GM12878 (cell line): ENCODE measurements around the gene SORCS2. TPM values are rescaled to one million over a fixed set of nuclear protein-coding genes. Genes with fewer than 3 reads are reported as not detected.

ENCODE experiments used
- ATAC-seq: fragments of 200-7000 bp; cut with Tn5 transposase; 3 replicates; pipeline ENCODE4 v1.9.1; 2020; ENCODE audit warnings: mild to moderate bottlenecking, moderate library complexity
- BruUV-seq: library from RNA; stranded (reverse); fragments of 400-500 nt; replicated peaks from 2 replicates; lab custom pipeline; 2021; lab: Mats Ljungman, UMichigan
- CTCF ChIA-PET: fragments of 300-600 bp; sonication (Branson Sonifier 250); formaldehyde crosslinking; extraction: SDS; loops from one replicate; lab custom pipeline; 2021; ENCODE audit warnings: inconsistent platforms; lab: Yijun Ruan, JAX
- POLR2A ChIA-PET: fragments of 350-600 bp; formaldehyde crosslinking; extraction: SDS; loops from one replicate; lab custom pipeline; 2021; ENCODE audit warnings: inconsistent platforms; lab: Charles Lee
- RAD21 ChIA-PET: fragments of 300-600 bp; sonication (Branson Sonifier 250); formaldehyde crosslinking; loops from one replicate; lab custom pipeline; 2023; ENCODE audit warnings: antibody characterized with exemption; ENCODE audit not compliant: unreplicated experiment; lab: Charles Lee
- SMC1A ChIA-PET: fragments of 300-600 bp; sonication (Branson Sonifier 250); formaldehyde crosslinking; loops from one replicate; lab custom pipeline; 2023; ENCODE audit not compliant: unreplicated experiment, uncharacterized antibody; lab: Charles Lee
- DNase-seq: peaks from one replicate; pipeline ENCODE4 v3.0.0-alpha.2; 2011; ENCODE audit warnings: low read depth, low spot score
- FAIRE-seq: peaks from 3 replicates; lab custom pipeline; 2011; peaks lifted over from hg19 to GRCh38; lab: Jason Lieb, UNC
- H2AFZ ChIP-seq: 2 replicates; pipeline ENCODE4 v1.6.0; 2011; ENCODE audit warnings: low read depth, low read length, control low read depth; ENCODE audit not compliant: control insufficient read depth
- H3K27ac ChIP-seq: 2 replicates; pipeline ENCODE4 v1.5.1; 2011; ENCODE audit warnings: control low read depth; ENCODE audit not compliant: control insufficient read depth, insufficient read depth
- H3K27me3 ChIP-seq, 2 experiments: replicated peaks in 1 of 2; 2 replicates each; pipeline versions ENCODE4 v1.6.0 to v1.6.1; 2011; ENCODE audit warnings: low read length in 1 of 2; ENCODE audit not compliant: control insufficient read depth in 2 of 2, insufficient read depth in 2 of 2
- H3K36me3 ChIP-seq, 2 experiments: 2 replicates each; pipeline ENCODE4 v1.5.1; 2011; ENCODE audit warnings: low read length in 1 of 2; ENCODE audit not compliant: control insufficient read depth in 2 of 2, insufficient read depth in 2 of 2
- H3K4me1 ChIP-seq: 2 replicates; pipeline ENCODE4 v1.6.1; 2011; ENCODE audit warnings: mild to moderate bottlenecking, low read length, moderate library complexity, mixed read lengths; ENCODE audit not compliant: control insufficient read depth, insufficient read depth
- H3K4me2 ChIP-seq: 2 replicates; pipeline ENCODE4 v1.6.0; 2011; ENCODE audit warnings: control low read depth; ENCODE audit not compliant: control insufficient read depth, insufficient read depth
- H3K4me3 ChIP-seq: fragments of 200-600 bp; sonication (generic); 2 replicates; pipeline ENCODE4 v1.5.1; 2016
- H3K79me2 ChIP-seq: 2 replicates; pipeline ENCODE4 v1.6.0; 2011; ENCODE audit warnings: low read length; ENCODE audit not compliant: control insufficient read depth, insufficient read depth
- H3K9ac ChIP-seq: 2 replicates; pipeline ENCODE4 v1.8.0; 2011; ENCODE audit warnings: low read length, control low read depth, mixed read lengths; ENCODE audit not compliant: control insufficient read depth, insufficient read depth
- H3K9me3 ChIP-seq: replicated peaks from 3 replicates; pipeline ENCODE4 v1.5.1; 2011; ENCODE audit warnings: mild to moderate bottlenecking, low read length; ENCODE audit not compliant: control insufficient read depth, insufficient read depth
- H4K20me1 ChIP-seq: 2 replicates; pipeline ENCODE4 v1.6.0; 2011; ENCODE audit not compliant: control insufficient read depth, insufficient read depth
- ATF3 ChIP-seq: IDR thresholded peaks from 2 replicates; pipeline ENCODE4 v1.6.1; 2011; ENCODE audit warnings: low read depth, mild to moderate bottlenecking, low read length, moderate library complexity, borderline replicate concordance; ENCODE audit errors: extremely low read depth
- BRCA1 ChIP-seq: IDR thresholded peaks from 2 replicates; pipeline ENCODE4 v1.6.1; 2011; ENCODE audit warnings: low read depth, low read length, improper control_type of control experiment
- HDGF ChIP-seq: fragments of 450-650 bp; IDR thresholded peaks from 2 replicates; pipeline ENCODE4 v1.6.1; 2016; ENCODE audit warnings: antibody characterized with exemption
- IKZF2 ChIP-seq, 2 experiments: fragments of 450-650 bp; IDR thresholded peaks; 2 replicates each; pipeline ENCODE4 v1.6.1; 2017; ENCODE audit warnings: mild to moderate bottlenecking in 2 of 2, moderate library complexity in 2 of 2
- IRF3 ChIP-seq: fragments of 450-650 bp; IDR thresholded peaks from 2 replicates; pipeline ENCODE4 v1.6.1; 2014; ENCODE audit warnings: mild to moderate bottlenecking
- KLF5 ChIP-seq: fragments of 450-650 bp; IDR thresholded peaks from 2 replicates; pipeline ENCODE4 v1.6.1; 2014; ENCODE audit warnings: mild to moderate bottlenecking; ENCODE audit not compliant: partially characterized antibody
- MEF2A ChIP-seq: IDR thresholded peaks from 2 replicates; pipeline ENCODE4 v1.6.1; 2011; ENCODE audit warnings: low read depth, mild to moderate bottlenecking, low read length, moderate library complexity; ENCODE audit not compliant: insufficient read depth
- MXI1 ChIP-seq: fragments of 150-350 bp; IDR thresholded peaks from 2 replicates; pipeline ENCODE4 v1.6.1; 2011; ENCODE audit warnings: low read depth, mild to moderate bottlenecking, inconsistent platforms, low read length, improper control_type of control experiment
- NBN ChIP-seq: fragments of 450-650 bp; IDR thresholded peaks from 2 replicates; pipeline ENCODE4 v1.6.1; 2016
- POLR2A ChIP-seq: IDR thresholded peaks from 2 replicates; pipeline ENCODE4 v1.6.1; 2011; ENCODE audit warnings: low read depth, mild to moderate bottlenecking, low read length
- SMARCA5 ChIP-seq: fragments of 450-650 bp; IDR thresholded peaks from 2 replicates; pipeline ENCODE4 v1.6.1; 2017; ENCODE audit warnings: mild to moderate bottlenecking
- SUPT20H ChIP-seq: IDR thresholded peaks from 2 replicates; pipeline ENCODE4 v1.6.1; 2011; ENCODE audit warnings: low read depth, mild to moderate bottlenecking, low read length, moderate library complexity, borderline replicate concordance; ENCODE audit not compliant: control insufficient read depth
- TCF3 ChIP-seq: IDR thresholded peaks from 2 replicates; pipeline ENCODE4 v1.6.1; 2012; ENCODE audit warnings: low read depth, mild to moderate bottlenecking, low read length, borderline replicate concordance; ENCODE audit not compliant: insufficient read depth
- ZNF622 ChIP-seq: fragments of 450-650 bp; IDR thresholded peaks from 2 replicates; pipeline ENCODE4 v1.6.1; 2017; ENCODE audit warnings: mild to moderate bottlenecking, inconsistent platforms
- WGBS: methylation state at CpG from one replicate; pipeline ENCODE4 v1.1.6; 2016; ENCODE audit warnings: low lambda C conversion rate; ENCODE audit not compliant: insufficient replicate concordance, insufficient coverage; ENCODE audit errors: missing lambda C conversion rate; 5-methylcytosine and 5-hydroxymethylcytosine counted together
- in situ Hi-C: fragments of 300-500 bp; cut with MboI; formaldehyde crosslinking; loops from 9 replicates; pipeline ENCODE4 v1.14.3; 2018; ENCODE audit warnings: mixed read lengths
- intact Hi-C: fragments of 100-400 bp; cut with micrococcal nuclease; formaldehyde crosslinking; loops from one replicate; pipeline ENCODE4 v1.14.2; 2022; ENCODE audit not compliant: unreplicated experiment
- polyA plus RNA-seq, 11 experiments: library from polyadenylated mRNA; depleted of rRNA in 4 of 11; unstranded in 6 of 11; stranded (reverse) in 5 of 11; fragments of >200 nt; fragmentation: Nextera tagmentation in 4 of 11; fragmentation: Illumina TruSeq in 1 of 11; extraction: Ambion mirVana in 4 of 11; extraction: Trizol in 1 of 11; gene quantifications; 1 replicate in 1 of 11; 2 replicates in 10 of 11; pipeline versions ENCODE4 v1.2.1 to v1.2.3, GENCODE V29; 2011 to 2016; ENCODE audit warnings: inconsistent platforms in 2 of 11, missing spikeins in 2 of 11, low read depth in 1 of 11
- total RNA-seq, 4 experiments: library from RNA; depleted of rRNA in 3 of 4; stranded (reverse); fragments of >200 nt in 3 of 4; fragmentation: Illumina TruSeq in 1 of 4; extraction: Trizol in 1 of 4; gene quantifications; 2 replicates each; pipeline versions ENCODE4 v1.2.1 to v1.2.3, GENCODE V29; 2013 to 2021
- TF ChIP-seq, protein P1 (sequence below): IDR thresholded peaks from 2 replicates; pipeline ENCODE4 v1.6.1; 2011; ENCODE audit warnings: borderline replicate concordance, low read depth, mild to moderate bottlenecking, moderate library complexity, low read length; ENCODE audit not compliant: insufficient read depth, poor library complexity, severe bottlenecking

SORCS2 gene
- total and polyA plus RNA-seq, 10 of the 15 experiments (the other 5 are each of a cell fraction or from before 2014, with no cell fraction given): 0.01 to 0.15 (median 0.05) TPM; not detected in 5

DNA sequence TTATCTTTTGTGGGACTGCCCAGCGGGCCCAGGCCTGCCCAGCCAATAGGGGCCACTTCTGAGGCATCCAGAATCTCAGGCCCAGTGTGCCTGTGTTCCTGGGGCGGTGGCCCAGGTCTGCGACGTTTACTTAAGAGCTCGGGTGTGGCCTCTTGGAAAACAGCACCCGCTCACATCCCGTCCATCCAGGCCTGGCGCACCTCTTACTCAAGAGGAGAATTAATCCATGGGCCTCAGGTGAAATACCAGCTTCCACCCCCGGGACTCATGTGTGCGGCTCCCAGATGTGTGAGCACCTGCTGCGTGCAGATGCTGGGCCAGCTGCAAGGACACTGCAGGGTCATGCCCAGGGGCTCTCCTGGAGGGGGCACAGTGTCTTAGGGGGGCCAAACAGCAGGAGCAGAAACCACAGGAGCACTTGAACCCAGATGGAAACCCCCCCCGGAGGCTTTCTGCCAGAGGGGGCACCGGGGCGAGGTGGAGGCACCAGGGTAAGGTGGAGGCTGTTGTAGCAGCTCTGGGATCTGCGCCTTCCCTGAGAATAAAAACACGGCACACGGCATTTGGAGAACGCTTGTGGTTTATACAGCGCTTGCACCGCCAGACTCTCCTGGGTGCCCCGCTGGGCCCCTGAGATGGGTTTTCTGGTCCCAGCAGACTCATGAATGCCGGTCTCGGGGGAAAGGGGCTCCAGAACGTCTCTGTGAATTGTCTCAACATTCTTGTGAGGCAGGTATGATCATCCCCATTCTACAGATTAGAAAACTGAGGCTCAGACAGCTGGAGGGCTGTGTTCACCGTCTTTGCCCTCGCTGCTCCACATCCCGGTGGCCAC is 239.6 kb downstream of the SORCS2 start:
- DNase-seq (no peak), ATAC-seq (no peak), FAIRE-seq (no peak)
- WGBS: 32% methylated on average over 27 of the region's 27 CpGs
- in situ Hi-C loops: no loop called here
- Histone ChIP-seq H3K79me2 (no peaks in the 10 kb centered on the region), H2AFZ (no peak overlapping the region), H3K4me2 (no peak overlapping the region), H3K4me1 (no peaks in the 10 kb centered on the region), H3K27me3 (no peaks in the 10 kb centered on the region; a peak in 1 of 4 replicates), H3K27ac (no peak overlapping the region), H3K9me3 (no peaks in the 10 kb centered on the region), H3K36me3 (no peaks in the 10 kb centered on the region), H4K20me1 (no peaks in the 10 kb centered on the region), H3K4me3 (no peak overlapping the region), H3K9ac (no peak overlapping the region)
- ChIA-PET CTCF (no interaction called here), POLR2A (no interaction called here), RAD21 (no interaction called here), SMC1A (no interaction called here)
- intact Hi-C loops: no loop called here
- BruUV-seq: no TSS peak
- no peak for TF ChIP-seq ATF3
- TF ChIP-seq NBN: no peak
- TF ChIP-seq, protein P1, sequence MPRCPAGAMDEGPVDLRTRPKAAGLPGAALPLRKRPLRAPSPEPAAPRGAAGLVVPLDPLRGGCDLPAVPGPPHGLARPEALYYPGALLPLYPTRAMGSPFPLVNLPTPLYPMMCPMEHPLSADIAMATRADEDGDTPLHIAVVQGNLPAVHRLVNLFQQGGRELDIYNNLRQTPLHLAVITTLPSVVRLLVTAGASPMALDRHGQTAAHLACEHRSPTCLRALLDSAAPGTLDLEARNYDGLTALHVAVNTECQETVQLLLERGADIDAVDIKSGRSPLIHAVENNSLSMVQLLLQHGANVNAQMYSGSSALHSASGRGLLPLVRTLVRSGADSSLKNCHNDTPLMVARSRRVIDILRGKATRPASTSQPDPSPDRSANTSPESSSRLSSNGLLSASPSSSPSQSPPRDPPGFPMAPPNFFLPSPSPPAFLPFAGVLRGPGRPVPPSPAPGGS: no peak
- no peak for TF ChIP-seq POLR2A
- no peak for TF ChIP-seq MEF2A
- no peak for TF ChIP-seq MXI1
- TF ChIP-seq HDGF: no peak
- TF ChIP-seq IRF3: no peak
- no peak for TF ChIP-seq TCF3
- TF ChIP-seq BRCA1: no peak
- no peak for TF ChIP-seq KLF5
- no peak for TF ChIP-seq IKZF2 (IDR thresholded peaks at IDR 0.05)
- TF ChIP-seq SUPT20H: no peak
- TF ChIP-seq ZNF622: no peak
- no peak for TF ChIP-seq SMARCA5
- TF ChIP-seq, all 136 proteins: peak for 0
